ENCODE results near the gene PRKCZ. TPM values are rescaled to one million over a fixed set of nuclear protein-coding genes. Genes with fewer than 3 reads are reported as not detected.

Gene PRKCZ
- total and polyA plus RNA-seq, 2 experiments from 2014 or later, result 1.4 to 2.8 TPM

GRCh38 chr1:2045468-2046173 lies 4.6 kb upstream of the PRKCZ start:
- Histone ChIP-seq H3F3A (ENCODE audit: insufficient read depth) (no peaks in the 10 kb centered on the region), H2AFZ (no peak overlapping the region), H3K36me3 (ENCODE audit: low read depth) (no peaks in the 10 kb centered on the region), H3K4me3 (no peak overlapping the region), H3K4me1 (ENCODE audit: insufficient read depth) (peaks cover 4% of the 10 kb centered on the region; the same call in 1 of the 2 replicates), H3K4me2 (ENCODE audit: unreplicated experiment) (no peak overlapping the region), H3K9ac (0 out of 2 replicates have a peak overlapping the region, but pooled peaks have one; percentile 40), H3K79me2 (ENCODE audit: insufficient read depth) (no peaks in the 10 kb centered on the region), H3K9me3 (ENCODE audit: low read depth) (no peaks in the 10 kb centered on the region), H3K27me3 (replicated peaks; ENCODE audit: insufficient read depth) (peaks cover 18% of the 10 kb centered on the region), H3K9me2 (ENCODE audit: insufficient read depth) (no peaks in the 10 kb centered on the region), H4K20me1 (ENCODE audit: insufficient read depth) (no peaks in the 10 kb centered on the region), H3K27ac (no peak overlapping the region)
- peak; percentile 37 for DNase-seq
- in situ Hi-C loops (cut with MboI), result no loop called here
- TF ChIP-seq EZH2phosphoT487 (IDR thresholded peaks at IDR 0.05; ENCODE audit: insufficient read depth, low read depth), result no peak
- TF ChIP-seq EZH2 (IDR thresholded peaks at IDR 0.05; ENCODE audit: insufficient read depth, poor library complexity, severe bottlenecking), result no peak
- 42 to 44% methylated on average over 15 of the region's 15 CpGs for WGBS, 2 experiments (ENCODE audit: low coverage in 1 of 2, low lambda C conversion rate in 2 of 2, missing lambda C conversion rate in 2 of 2)

- peak; percentile 21 for DNase-seq
- peaks cover 25% of the 10 kb centered on the region for H3K27me3 ChIP-seq (replicated peaks; ENCODE audit: insufficient read depth)
- no peak for TF ChIP-seq EZH2phosphoT487 (IDR thresholded peaks at IDR 0.05; ENCODE audit: insufficient read depth, low read depth)
- TF ChIP-seq EZH2 (IDR thresholded peaks at IDR 0.05; ENCODE audit: insufficient read depth, poor library complexity, severe bottlenecking), result no peak
These were observed 3.9 kb upstream of the PRKCZ start for GRCh38 chr1:2046174-2046917.

GRCh38 chr1:2046953-2047748 lies 3.1 kb upstream of the PRKCZ start:
- no peak for TF ChIP-seq EZH2phosphoT487 (IDR thresholded peaks at IDR 0.05; ENCODE audit: insufficient read depth, low read depth)
- no peak for TF ChIP-seq EZH2 (IDR thresholded peaks at IDR 0.05; ENCODE audit: insufficient read depth, poor library complexity, severe bottlenecking)
- Histone ChIP-seq H3K79me2 (ENCODE audit: insufficient read depth) (no peaks in the 10 kb centered on the region), H3K9me3 (ENCODE audit: low read depth) (no peaks in the 10 kb centered on the region), H3K9ac (no peak overlapping the region), H3K4me3 (no peak overlapping the region), H4K20me1 (ENCODE audit: insufficient read depth) (no peaks in the 10 kb centered on the region), H3K36me3 (ENCODE audit: low read depth) (no peaks in the 10 kb centered on the region), H3K9me2 (ENCODE audit: insufficient read depth) (no peaks in the 10 kb centered on the region), H3K27ac (no peak overlapping the region), H2AFZ (no peak overlapping the region), H3K4me1 (ENCODE audit: insufficient read depth) (peaks cover 4% of the 10 kb centered on the region; the same call in 1 of the 2 replicates), H3F3A (ENCODE audit: insufficient read depth) (no peaks in the 10 kb centered on the region), H3K27me3 (replicated peaks; ENCODE audit: insufficient read depth) (peaks cover 32% of the 10 kb centered on the region), H3K4me2 (ENCODE audit: unreplicated experiment) (no peak overlapping the region)
- 72 to 74% methylated on average over 22 to 25 of the region's 25 CpGs for WGBS, 2 experiments (ENCODE audit: low coverage in 1 of 2, low lambda C conversion rate in 2 of 2, missing lambda C conversion rate in 2 of 2)
- in situ Hi-C loops (cut with MboI), result no loop called here
- no peak for DNase-seq

More at GRCh38 chr1:2046174-2046917, 3.9 kb upstream of the PRKCZ start:
- H3K4me1 ChIP-seq (ENCODE audit: insufficient read depth), result peaks cover 4% of the 10 kb centered on the region; the same call in 1 of the 2 replicates
- H3K9me2 ChIP-seq (ENCODE audit: insufficient read depth), result no peaks in the 10 kb centered on the region
- no peak overlapping the region for H3K9ac ChIP-seq
- no peaks in the 10 kb centered on the region for H3K79me2 ChIP-seq (ENCODE audit: insufficient read depth)
- WGBS, 2 experiments (ENCODE audit: low coverage in 1 of 2, low lambda C conversion rate in 2 of 2, missing lambda C conversion rate in 2 of 2), result 40 to 42% methylated on average over 20 of the region's 20 CpGs
- no peak overlapping the region for H3K4me3 ChIP-seq
- in situ Hi-C loops (cut with MboI), result no loop called here
- H3K9me3 ChIP-seq (ENCODE audit: low read depth), result no peaks in the 10 kb centered on the region
- no peak overlapping the region for H3K27ac ChIP-seq
- no peak overlapping the region for H3K4me2 ChIP-seq (ENCODE audit: unreplicated experiment)
- H4K20me1 ChIP-seq (ENCODE audit: insufficient read depth), result no peaks in the 10 kb centered on the region
- no peaks in the 10 kb centered on the region for H3F3A ChIP-seq (ENCODE audit: insufficient read depth)
- no peak overlapping the region for H2AFZ ChIP-seq
- H3K36me3 ChIP-seq (ENCODE audit: low read depth), result no peaks in the 10 kb centered on the region

Measured in GM23248 (cell line).